H1 (cell line): Measurements from ENCODE around the gene LIPM. TPM values are rescaled to one million over a fixed set of nuclear protein-coding genes. Genes with fewer than 3 reads are reported as not detected.

Source experiments
- CTCF ChIA-PET: fragments of 300-600 bp; sonication (Branson Sonifier 250); formaldehyde crosslinking; loops from one replicate; lab custom pipeline; 2021; ENCODE audit not compliant: partially characterized antibody; lab: Charles Lee
- POLR2A ChIA-PET: fragments of 300-600 bp; sonication (Branson Sonifier 250); formaldehyde crosslinking; loops from one replicate; lab custom pipeline; 2021; ENCODE audit warnings: inconsistent platforms; ENCODE audit not compliant: partially characterized antibody; lab: Charles Lee
- DNase-seq, 2 experiments: peaks; one replicate each; pipeline versions ENCODE4 v3.0.0 to v3.0.0-alpha.2; 2010 to 2022; ENCODE audit warnings: low spot score in 2 of 2, low read depth in 1 of 2, mixed read lengths in 1 of 2
- FAIRE-seq: peaks from 2 replicates; lab custom pipeline; 2011; peaks lifted over from hg19 to GRCh38; lab: Jason Lieb, UNC
- H2AFZ ChIP-seq: 2 replicates; pipeline ENCODE4 v1.8.1; 2012; ENCODE audit warnings: low read length, inconsistent platforms
- H2AK5ac ChIP-seq: 2 replicates; pipeline ENCODE4 v1.6.1; 2013; ENCODE audit warnings: low read depth, low read length
- H2BK120ac ChIP-seq: replicated peaks from 2 replicates; pipeline ENCODE3; 2013; ENCODE audit warnings: low read depth, low read length, inconsistent platforms
- H2BK12ac ChIP-seq: 2 replicates; pipeline ENCODE4 v1.6.1; 2013; ENCODE audit warnings: low read depth, low read length
- H2BK15ac ChIP-seq: 2 replicates; pipeline ENCODE4 v1.6.1; 2013; ENCODE audit warnings: low read length
- H2BK20ac ChIP-seq: 2 replicates; pipeline ENCODE4 v1.6.1; 2013; ENCODE audit warnings: low read length
- H2BK5ac ChIP-seq: 2 replicates; pipeline ENCODE4 v1.6.1; 2013; ENCODE audit warnings: low read depth, low read length
- H3K14ac ChIP-seq: 2 replicates; pipeline ENCODE4 v1.6.1; 2013; ENCODE audit warnings: inconsistent platforms; ENCODE audit not compliant: insufficient read length
- H3K18ac ChIP-seq: 2 replicates; pipeline ENCODE4 v1.6.1; 2013; ENCODE audit warnings: low read length; ENCODE audit errors: extremely low read depth
- H3K23ac ChIP-seq: 2 replicates; pipeline ENCODE4 v1.6.1; 2013; ENCODE audit warnings: inconsistent platforms; ENCODE audit not compliant: insufficient read length
- H3K23me2 ChIP-seq: 2 replicates; pipeline ENCODE4 v1.6.1; 2013; ENCODE audit warnings: low read depth, low read length
- H3K27ac ChIP-seq: 2 replicates; pipeline ENCODE4 v1.6.1; 2011; ENCODE audit warnings: low read depth, low read length, inconsistent platforms
- H3K27me3 ChIP-seq, 4 experiments: replicated peaks in 1 of 4; 1 replicate in 1 of 4; 2 replicates in 3 of 4; pipeline versions ENCODE4 v1.6.1 to v1.8.1; 2011 to 2013; ENCODE audit warnings: low read length in 3 of 4, mild to moderate bottlenecking in 3 of 4, inconsistent platforms in 2 of 4, mixed read lengths in 2 of 4, moderate library complexity in 1 of 4; ENCODE audit not compliant: control insufficient read depth in 3 of 4, insufficient read depth in 3 of 4; ENCODE audit errors: extremely low read depth in 1 of 4
- H3K36me3 ChIP-seq, 4 experiments: 2 replicates each; pipeline versions ENCODE4 v1.6.1 to v1.8.1; 2011 to 2013; ENCODE audit warnings: mild to moderate bottlenecking in 4 of 4, low read length in 3 of 4, moderate library complexity in 2 of 4, control low read depth in 1 of 4, inconsistent platforms in 1 of 4; ENCODE audit not compliant: insufficient read depth in 4 of 4, control insufficient read depth in 2 of 4
- H3K4ac ChIP-seq: replicated peaks from 2 replicates; pipeline ENCODE3; 2013; ENCODE audit warnings: low read length, low read depth, mixed read lengths, inconsistent platforms; ENCODE audit not compliant: insufficient read length
- H3K4me1 ChIP-seq, 4 experiments: replicated peaks in 1 of 4; 1 replicate in 1 of 4; 2 replicates in 3 of 4; pipeline versions ENCODE4 v1.6.1 to v1.8.1; 2011 to 2013; ENCODE audit warnings: low read length in 3 of 4, inconsistent platforms in 2 of 4, mixed read lengths in 1 of 4; ENCODE audit not compliant: insufficient read depth in 4 of 4, control insufficient read depth in 3 of 4
- H3K4me2 ChIP-seq, 2 experiments: 2 replicates each; pipeline versions ENCODE4 v1.6.1 to v1.8.1; 2011 to 2013; ENCODE audit warnings: low read depth in 2 of 2, low read length in 2 of 2, control low read depth in 1 of 2, inconsistent platforms in 1 of 2, mild to moderate bottlenecking in 1 of 2; ENCODE audit not compliant: insufficient read depth in 1 of 2
- H3K4me3 ChIP-seq, 4 experiments: fragments of 200-600, 300-600 bp in 1 of 4; sonication (generic), shearing (Covaris generic), sonication (Bioruptor Twin) in 1 of 4; 2 replicates each; pipeline versions ENCODE4 v1.5.1 to v1.8.1; 2011 to 2016; ENCODE audit warnings: low read length in 4 of 4, low read depth in 3 of 4, control low read depth in 2 of 4, inconsistent platforms in 2 of 4, mild to moderate bottlenecking in 2 of 4, mixed read lengths in 1 of 4, moderate library complexity in 1 of 4; ENCODE audit not compliant: insufficient read depth in 2 of 4; ENCODE audit errors: extremely low read depth in 1 of 4
- H3K56ac ChIP-seq: replicated peaks from 2 replicates; pipeline ENCODE3; 2013; ENCODE audit warnings: low read depth, mild to moderate bottlenecking, mixed read lengths, low read length, inconsistent platforms; ENCODE audit not compliant: insufficient read length
- H3K79me1 ChIP-seq: 2 replicates; pipeline ENCODE4 v1.6.1; 2013; ENCODE audit warnings: low read depth, low read length, control low read depth
- H3K79me2 ChIP-seq, 2 experiments: 2 replicates each; pipeline versions ENCODE4 v1.6.1 to v1.8.1; 2012 to 2013; ENCODE audit warnings: low read length in 2 of 2, mild to moderate bottlenecking in 2 of 2, inconsistent platforms in 1 of 2; ENCODE audit not compliant: insufficient read depth in 2 of 2, control insufficient read depth in 1 of 2
- H3K9ac ChIP-seq, 4 experiments: replicated peaks in 1 of 4; 1 replicate in 1 of 4; 2 replicates in 3 of 4; pipeline versions ENCODE4 v1.6.1 to v1.8.1; 2011 to 2013; ENCODE audit warnings: low read depth in 3 of 4, low read length in 3 of 4, control low read depth in 2 of 4, mild to moderate bottlenecking in 2 of 4, moderate library complexity in 2 of 4, inconsistent platforms in 1 of 4; ENCODE audit errors: extremely low read depth in 1 of 4
- H3K9me3 ChIP-seq, 2 experiments: 2 replicates each; pipeline versions ENCODE4 v1.6.1 to v1.8.1; 2012 to 2013; ENCODE audit warnings: mild to moderate bottlenecking in 2 of 2, moderate library complexity in 2 of 2, control low read depth in 1 of 2, inconsistent platforms in 1 of 2, low read depth in 1 of 2, low read length in 1 of 2, mixed read lengths in 1 of 2; ENCODE audit not compliant: insufficient read depth in 2 of 2
- H4K20me1 ChIP-seq, 2 experiments: replicated peaks in 1 of 2; 2 replicates each; pipeline versions ENCODE3 to v1.8.1; 2011 to 2013; ENCODE audit warnings: inconsistent platforms in 2 of 2, low read length in 2 of 2, mild to moderate bottlenecking in 1 of 2; ENCODE audit not compliant: insufficient read depth in 2 of 2, control insufficient read depth in 1 of 2
- H4K5ac ChIP-seq: 2 replicates; pipeline ENCODE4 v1.6.1; 2013; ENCODE audit warnings: low read length, low read depth, mixed read lengths, inconsistent platforms; ENCODE audit not compliant: insufficient read length
- H4K8ac ChIP-seq: 2 replicates; pipeline ENCODE4 v1.8.0; 2013; ENCODE audit warnings: mild to moderate bottlenecking, moderate library complexity, low read length, inconsistent platforms; ENCODE audit not compliant: insufficient read depth; ENCODE audit errors: extremely low read depth
- H4K91ac ChIP-seq: replicated peaks from 2 replicates; pipeline ENCODE3; 2013; ENCODE audit warnings: low read length, mixed read lengths, inconsistent platforms; ENCODE audit not compliant: insufficient read length
- BRCA1 ChIP-seq: IDR thresholded peaks from 2 replicates; pipeline ENCODE4 v1.6.1; 2012; ENCODE audit warnings: low read depth, low read length, improper control_type of control experiment
- CREB1 ChIP-seq: IDR thresholded peaks from 2 replicates; pipeline ENCODE4 v1.6.1; 2012; ENCODE audit warnings: inconsistent platforms
- GTF2F1 ChIP-seq: IDR thresholded peaks from 2 replicates; pipeline ENCODE4 v1.6.1; 2012; ENCODE audit warnings: low read depth, low read length, improper control_type of control experiment, borderline replicate concordance
- MAFK ChIP-seq: IDR thresholded peaks from 2 replicates; pipeline ENCODE4 v1.6.1; 2012; ENCODE audit warnings: low read depth, mild to moderate bottlenecking, improper control_type of control experiment, low read length
- RXRA ChIP-seq: IDR thresholded peaks from 2 replicates; pipeline ENCODE4 v1.6.1; 2011; ENCODE audit warnings: low read depth, mild to moderate bottlenecking, low read length, moderate library complexity; ENCODE audit not compliant: insufficient read depth
- SUZ12 ChIP-seq: fragments of 200-600 bp; sonication (generic); IDR thresholded peaks from 2 replicates; pipeline ENCODE4 v1.6.1; 2012; ENCODE audit warnings: mild to moderate bottlenecking, inconsistent platforms, low read length, moderate library complexity, mixed read lengths
- TAF1 ChIP-seq: IDR thresholded peaks from 2 replicates; pipeline ENCODE4 v1.6.1; 2011; ENCODE audit warnings: mild to moderate bottlenecking, low read depth, low read length
- WGBS, 2 experiments: shearing (Covaris generic) in 1 of 2; methylation state at CpG; one replicate each; pipeline versions ENCODE4 v1.1.6 to v1.1.7; 2013 to 2015; ENCODE audit warnings: low lambda C conversion rate in 2 of 2, mixed read lengths in 2 of 2, inconsistent platforms in 1 of 2, low coverage in 1 of 2, missing lambda C conversion rate in 1 of 2; ENCODE audit not compliant: insufficient replicate concordance in 2 of 2, insufficient coverage in 1 of 2, insufficient read length in 1 of 2; ENCODE audit errors: extremely low coverage in 1 of 2, missing lambda C conversion rate in 1 of 2; 5-methylcytosine and 5-hydroxymethylcytosine counted together
- polyA plus RNA-seq, 7 experiments: library from polyadenylated mRNA; depleted of rRNA in 3 of 7; stranded (reverse) in 5 of 7; unstranded in 2 of 7; fragments of >200 nt in 5 of 7; fragments of 200-250 nt in 2 of 7; gene quantifications; 1 replicate in 5 of 7; 2 replicates in 1 of 7; 4 replicates in 1 of 7; pipeline versions ENCODE4 v1.2.1 to v1.2.3, GENCODE V29; 2011 to 2013; ENCODE audit warnings: missing spikeins in 2 of 7, mixed read lengths in 2 of 7
- total RNA-seq: library from RNA; stranded (reverse); fragmentation: NEBNext Ultra II Directional; extraction: Animal tissue kit (Norgen Biotek cat#: 25700); gene quantifications from 2 replicates; pipeline ENCODE4 v1.2.1, GENCODE V29; 2021
- TF ChIP-seq, protein P1 (sequence below), 3 experiments: IDR thresholded peaks; 1 replicate in 2 of 3; 2 replicates in 1 of 3; pipeline versions ENCODE4 v1.5.1 to v1.6.1; 2011; ENCODE audit warnings: low read length in 3 of 3, mild to moderate bottlenecking in 3 of 3, inconsistent platforms in 2 of 3, low read depth in 1 of 3, moderate library complexity in 1 of 3; ENCODE audit not compliant: insufficient read depth in 1 of 3; ENCODE audit errors: control extremely low read depth in 1 of 3

The LIPM gene
- total and polyA plus RNA-seq, 2 of the 8 experiments (the other 6 are each of a cell fraction or from before 2014, with no cell fraction given), result not detected

DNA sequence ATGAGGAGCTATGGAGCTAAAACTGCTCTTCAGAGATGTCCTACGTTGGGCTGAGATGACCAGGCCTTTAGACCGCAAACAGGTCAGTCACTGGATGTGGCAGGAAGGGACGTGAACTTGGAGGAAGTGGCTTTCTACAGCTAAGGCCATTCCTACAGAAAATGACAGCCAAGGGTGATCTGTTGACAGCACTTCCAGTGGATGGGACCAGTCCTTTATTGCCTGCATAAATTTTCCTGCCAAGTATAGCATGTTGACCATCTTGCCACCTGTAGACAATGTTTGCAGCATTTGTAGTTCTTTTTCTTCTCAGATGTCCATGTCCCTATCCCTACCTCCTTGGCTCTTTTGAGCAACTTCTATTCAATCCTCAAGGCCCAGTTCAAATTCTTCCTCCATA, 3.4 kb downstream of the LIPM start:
- Histone ChIP-seq H2BK12ac (no peak overlapping the region), H3K4me3 (no peak overlapping the region), H3K36me3 (no peaks in the 10 kb centered on the region), H2BK5ac (no peak overlapping the region)
- CTCF ChIA-PET, result interaction anchor here (1.1 to 3.1 kb wide), 5 partner anchors 29 to 223 kb away, joined by 3 to 9 read pairs (median 6); partner anchors contain the start of gene RNLS
- TF ChIP-seq BRCA1, result no peak
- no peak for TF ChIP-seq MAFK
- no peak for TF ChIP-seq SUZ12
- no peak for TF ChIP-seq TAF1
- TF ChIP-seq, protein P1, sequence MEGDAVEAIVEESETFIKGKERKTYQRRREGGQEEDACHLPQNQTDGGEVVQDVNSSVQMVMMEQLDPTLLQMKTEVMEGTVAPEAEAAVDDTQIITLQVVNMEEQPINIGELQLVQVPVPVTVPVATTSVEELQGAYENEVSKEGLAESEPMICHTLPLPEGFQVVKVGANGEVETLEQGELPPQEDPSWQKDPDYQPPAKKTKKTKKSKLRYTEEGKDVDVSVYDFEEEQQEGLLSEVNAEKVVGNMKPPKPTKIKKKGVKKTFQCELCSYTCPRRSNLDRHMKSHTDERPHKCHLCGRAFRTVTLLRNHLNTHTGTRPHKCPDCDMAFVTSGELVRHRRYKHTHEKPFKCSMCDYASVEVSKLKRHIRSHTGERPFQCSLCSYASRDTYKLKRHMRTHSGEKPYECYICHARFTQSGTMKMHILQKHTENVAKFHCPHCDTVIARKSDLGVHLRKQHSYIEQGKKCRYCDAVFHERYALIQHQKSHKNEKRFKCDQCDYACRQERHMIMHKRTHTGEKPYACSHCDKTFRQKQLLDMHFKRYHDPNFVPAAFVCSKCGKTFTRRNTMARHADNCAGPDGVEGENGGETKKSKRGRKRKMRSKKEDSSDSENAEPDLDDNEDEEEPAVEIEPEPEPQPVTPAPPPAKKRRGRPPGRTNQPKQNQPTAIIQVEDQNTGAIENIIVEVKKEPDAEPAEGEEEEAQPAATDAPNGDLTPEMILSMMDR (IDR thresholded peaks at IDR 0.05; ENCODE audit: control extremely low read depth in 1 of 3, insufficient read depth in 1 of 3, low read depth in 1 of 3, low read length in 3 of 3), result no peak
- TF ChIP-seq CREB1, result no peak
- TF ChIP-seq GTF2F1, result no peak
- TF ChIP-seq RXRA, result no peak
- TF ChIP-seq, all 59 proteins: peak for 0
- Histone ChIP-seq H2BK120ac (no peak overlapping the region), H3K9me3 (no peaks in the 10 kb centered on the region), H2AK5ac (no peak overlapping the region), H3K9ac (no peak overlapping the region), H3K79me1 (no peaks in the 10 kb centered on the region), H3K27ac (no peak overlapping the region), H3K4me2 (no peak overlapping the region), H4K91ac (no peak overlapping the region), H4K5ac (no peak overlapping the region), H2BK15ac (no peak overlapping the region), H4K8ac (no peak overlapping the region), H2BK20ac (no peak overlapping the region), H3K56ac (no peak overlapping the region), H4K20me1 (no peaks in the 10 kb centered on the region), H3K27me3 (no peaks in the 10 kb centered on the region), H3K23ac (no peak overlapping the region), H3K23me2 (no peaks in the 10 kb centered on the region), H2AFZ (no peak overlapping the region), H3K4ac (no peak overlapping the region), H3K4me1 (peaks cover 0 to 3% (median under 1%) of the 10 kb centered on the region in 4 experiments; a peak in 3 of 7 replicates), H3K14ac (no peak overlapping the region), H3K18ac (no peak overlapping the region), H3K79me2 (no peaks in the 10 kb centered on the region)
- DNase-seq, result no peak
- WGBS, 2 experiments, result 88% methylated on average over 3 of the region's 3 CpGs; no CpG with 5 or more reads in 1 of the 2 experiments
- no peak for FAIRE-seq
- POLR2A ChIA-PET, result no interaction called here
